ELF-1 (cell line): ENCODE data around the gene SGK2.
"Not testable (repeated sequence)": the region's sequence is repeated elsewhere in the genome, so short reads cannot be mapped to it uniquely, and the experiment has no call there.

Experiments
- DNase-seq: peaks from one replicate; pipeline ENCODE4 v3.0.0-alpha.2; 2016; ENCODE audit warnings: low read depth, low spot score

The SGK2 gene

DNA sequence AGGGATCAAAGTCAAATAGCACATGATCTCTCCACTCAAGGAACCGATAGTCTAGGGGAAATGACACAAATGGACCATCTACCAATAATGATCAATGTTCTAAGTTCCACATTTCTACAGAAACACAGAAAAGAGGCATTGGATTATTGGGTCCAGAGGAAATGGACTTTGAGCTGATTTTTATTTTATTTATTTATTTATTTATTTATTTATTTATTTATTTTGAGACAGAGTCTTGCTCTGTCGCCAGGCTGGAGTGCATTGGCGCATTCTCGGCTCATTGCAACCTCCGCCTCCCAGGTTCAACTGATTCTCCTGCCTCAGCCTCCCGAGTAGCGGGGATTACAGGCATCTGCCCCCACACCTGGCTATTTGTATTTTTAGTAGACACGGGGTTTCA is 43.1 kb downstream of the SGK2 start:
- DNase-seq = not testable (repeated sequence)

DNA sequence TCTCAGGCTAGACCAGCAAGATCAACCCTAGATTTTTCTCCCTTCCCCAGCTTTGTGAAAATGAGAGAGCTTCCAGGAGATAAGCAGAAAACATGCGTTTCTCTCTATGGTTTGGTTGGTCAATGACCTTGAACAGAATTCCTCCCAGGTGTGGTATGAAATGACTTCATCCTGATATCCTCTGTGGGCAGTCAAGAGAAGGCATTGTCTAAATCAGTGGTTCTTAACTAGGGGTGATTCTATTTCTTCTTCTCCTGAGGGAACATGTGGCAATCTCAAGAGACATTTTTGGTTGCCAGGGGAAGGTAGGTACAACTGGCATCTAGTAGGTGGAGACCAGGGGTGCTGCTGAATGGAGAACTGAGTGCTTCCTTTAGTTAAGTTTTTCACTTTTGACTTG is 44.3 kb downstream of the SGK2 start:
- DNase-seq = no peak

DNA sequence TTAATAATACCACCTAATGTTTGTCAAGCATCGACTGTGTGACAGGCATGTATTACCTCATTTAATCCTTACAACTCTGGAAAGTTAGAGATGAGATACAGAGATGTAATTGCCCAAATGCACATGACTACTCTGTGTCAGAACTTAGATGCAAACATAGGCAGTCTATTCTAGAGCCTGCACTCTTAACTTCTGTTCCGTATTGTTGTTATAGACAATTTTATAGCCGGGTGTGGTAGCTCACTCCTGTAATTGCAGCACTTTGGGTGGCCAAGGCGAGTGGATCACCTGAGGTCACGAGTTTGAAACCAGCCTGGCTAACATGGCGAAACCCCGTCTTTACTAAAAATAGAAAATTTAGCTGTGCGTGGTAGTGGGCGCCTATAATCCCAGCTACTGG is 46.9 kb downstream of the SGK2 start:
- DNase-seq = no peak

DNA sequence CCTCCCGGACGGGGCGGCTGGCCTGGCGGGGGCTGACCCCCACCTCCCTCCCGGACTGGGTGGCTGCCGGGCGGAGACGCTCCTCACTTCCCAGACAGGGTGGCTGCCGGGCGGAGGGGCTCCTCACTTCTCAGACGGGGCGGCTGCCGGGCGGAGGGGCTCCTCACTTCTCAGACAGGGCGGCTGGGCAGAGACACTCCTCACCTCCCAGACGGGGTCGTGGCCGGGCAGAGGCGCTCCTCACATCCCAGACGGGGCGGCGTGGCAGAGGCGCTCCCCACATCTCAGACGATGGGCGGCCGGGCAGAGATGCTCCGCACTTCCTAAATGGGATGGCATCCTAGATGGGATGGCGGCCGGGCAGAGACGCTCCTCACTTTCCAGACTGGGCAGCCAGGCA is 48.5 kb downstream of the SGK2 start:
- not testable (repeated sequence) for DNase-seq

GRCh38 chr20:43631598-43631997 is 72.8 kb downstream of the SGK2 start:
- no peak for DNase-seq
